ENCODE results near the gene PAQR4.

PAQR4 gene

DNA sequence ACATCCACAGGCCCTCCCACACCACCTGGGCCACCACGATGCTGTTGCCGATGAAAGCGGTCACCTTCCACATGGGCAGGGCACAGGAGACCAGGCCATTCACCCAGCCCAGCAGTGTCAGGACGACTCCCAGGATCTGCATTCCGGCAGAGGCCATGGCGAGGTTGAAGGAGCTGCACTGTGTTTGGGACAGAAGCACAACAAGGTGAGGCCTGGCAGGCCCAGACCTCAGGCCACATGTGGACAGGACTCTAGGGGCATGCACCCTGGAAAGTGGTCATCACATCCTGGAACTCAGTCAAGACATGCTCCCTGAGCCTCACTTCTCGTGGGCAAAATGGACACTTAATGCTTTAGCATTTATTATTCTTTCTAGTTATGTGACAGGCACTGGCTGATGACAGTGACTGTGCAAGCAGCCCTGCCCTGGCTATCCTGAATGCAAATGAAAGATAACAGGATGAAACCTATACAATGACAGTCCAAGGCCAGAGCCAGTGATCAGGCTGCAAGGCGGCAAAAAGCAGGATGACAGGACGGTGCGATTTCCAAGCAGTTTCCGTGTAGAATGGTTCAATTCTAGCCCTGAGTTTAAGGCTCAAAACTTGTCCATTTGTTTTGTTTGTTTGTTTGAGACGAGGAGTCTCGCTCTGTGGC, 46.8 kb downstream of the PAQR4 start:
- TF ChIP-seq, protein P1, sequence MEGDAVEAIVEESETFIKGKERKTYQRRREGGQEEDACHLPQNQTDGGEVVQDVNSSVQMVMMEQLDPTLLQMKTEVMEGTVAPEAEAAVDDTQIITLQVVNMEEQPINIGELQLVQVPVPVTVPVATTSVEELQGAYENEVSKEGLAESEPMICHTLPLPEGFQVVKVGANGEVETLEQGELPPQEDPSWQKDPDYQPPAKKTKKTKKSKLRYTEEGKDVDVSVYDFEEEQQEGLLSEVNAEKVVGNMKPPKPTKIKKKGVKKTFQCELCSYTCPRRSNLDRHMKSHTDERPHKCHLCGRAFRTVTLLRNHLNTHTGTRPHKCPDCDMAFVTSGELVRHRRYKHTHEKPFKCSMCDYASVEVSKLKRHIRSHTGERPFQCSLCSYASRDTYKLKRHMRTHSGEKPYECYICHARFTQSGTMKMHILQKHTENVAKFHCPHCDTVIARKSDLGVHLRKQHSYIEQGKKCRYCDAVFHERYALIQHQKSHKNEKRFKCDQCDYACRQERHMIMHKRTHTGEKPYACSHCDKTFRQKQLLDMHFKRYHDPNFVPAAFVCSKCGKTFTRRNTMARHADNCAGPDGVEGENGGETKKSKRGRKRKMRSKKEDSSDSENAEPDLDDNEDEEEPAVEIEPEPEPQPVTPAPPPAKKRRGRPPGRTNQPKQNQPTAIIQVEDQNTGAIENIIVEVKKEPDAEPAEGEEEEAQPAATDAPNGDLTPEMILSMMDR (IDR thresholded peaks at IDR 0.05; ENCODE audit: control insufficient read depth, insufficient read depth, low read depth, low read length, missing control alignments), result no peak
- H3K4me3 ChIP-seq (ENCODE audit: control insufficient read depth, low read depth, low read length), result no peak overlapping the region
- DNase-seq (ENCODE audit: low read depth), result no peak

DNA sequence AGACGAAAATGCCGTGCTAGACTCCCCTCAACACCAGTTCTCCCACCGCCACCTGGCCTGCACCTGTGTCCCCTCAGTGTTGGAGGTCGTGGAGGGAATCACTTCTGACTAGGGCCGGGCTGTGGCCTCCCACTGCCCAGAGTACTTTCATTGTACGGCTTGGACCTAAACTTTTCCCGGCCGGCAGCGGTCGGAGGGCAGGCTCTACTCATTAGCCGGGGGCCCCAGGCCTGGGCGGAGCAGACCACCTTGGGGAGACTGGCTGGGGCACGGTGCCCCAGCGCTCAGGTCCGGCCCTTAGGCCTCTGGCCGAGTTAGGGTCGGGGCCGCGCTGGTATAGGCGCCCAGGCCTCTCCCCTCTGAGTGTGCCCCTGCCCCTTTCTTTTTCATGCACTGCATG, 48.2 kb downstream of the PAQR4 start:
- DNase-seq (ENCODE audit: low read depth), result no peak
- TF ChIP-seq, protein P1 (IDR thresholded peaks at IDR 0.05; ENCODE audit: control insufficient read depth, insufficient read depth, low read depth, low read length, missing control alignments), result no peak
- H3K4me3 ChIP-seq (ENCODE audit: control insufficient read depth, low read depth, low read length), result no peak overlapping the region

DNA sequence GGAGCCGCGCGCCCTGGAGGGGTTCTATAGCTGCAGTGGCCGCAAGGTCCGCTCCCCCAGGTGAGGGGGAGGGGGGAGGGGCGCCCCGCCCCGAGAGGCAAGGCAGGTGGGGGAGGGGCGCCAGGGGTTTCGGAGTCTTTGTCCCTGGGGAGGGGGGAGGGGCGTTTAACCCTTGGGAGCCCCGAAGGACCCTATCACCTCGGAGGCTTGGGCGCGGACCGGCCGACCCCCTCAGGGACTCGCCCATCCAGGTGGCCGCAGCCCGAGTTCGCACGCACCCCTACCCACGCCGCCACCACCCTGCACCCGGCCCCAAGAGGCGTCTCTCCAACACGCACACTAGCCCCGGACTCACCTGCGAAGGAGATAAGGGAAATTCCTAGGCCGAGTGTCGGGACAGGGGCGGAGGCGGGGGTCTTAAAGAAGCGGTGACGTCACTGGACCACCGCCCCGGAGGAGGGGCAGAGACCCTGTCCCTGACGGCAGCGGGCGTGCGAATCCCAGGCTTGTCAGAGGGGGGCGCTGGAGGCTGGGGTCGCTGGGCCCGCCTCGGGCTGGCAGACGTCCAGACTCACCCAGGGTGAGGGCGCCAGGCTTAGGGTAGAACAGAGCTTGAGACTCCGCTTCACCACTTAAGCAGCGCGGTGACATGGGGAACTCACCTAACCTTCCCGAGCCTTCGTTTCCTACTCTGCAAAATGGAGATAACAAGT, 48.8 kb downstream of the PAQR4 start, which contains the start of gene CLDN6:
Gene CLDN6, minus strand, starts transcription at position 390 of the 713 bp plus-strand sequence. CDS start 2,162 bp downstream, outside the sequence.
- TF ChIP-seq, protein P1 (IDR thresholded peaks at IDR 0.05; ENCODE audit: control insufficient read depth, insufficient read depth, low read depth, low read length, missing control alignments), result peak; percentile 19
- DNase-seq (ENCODE audit: low read depth), result no peak
- H3K4me3 ChIP-seq (ENCODE audit: control insufficient read depth, low read depth, low read length), result no peak within 1 kb of the TSS

DNA sequence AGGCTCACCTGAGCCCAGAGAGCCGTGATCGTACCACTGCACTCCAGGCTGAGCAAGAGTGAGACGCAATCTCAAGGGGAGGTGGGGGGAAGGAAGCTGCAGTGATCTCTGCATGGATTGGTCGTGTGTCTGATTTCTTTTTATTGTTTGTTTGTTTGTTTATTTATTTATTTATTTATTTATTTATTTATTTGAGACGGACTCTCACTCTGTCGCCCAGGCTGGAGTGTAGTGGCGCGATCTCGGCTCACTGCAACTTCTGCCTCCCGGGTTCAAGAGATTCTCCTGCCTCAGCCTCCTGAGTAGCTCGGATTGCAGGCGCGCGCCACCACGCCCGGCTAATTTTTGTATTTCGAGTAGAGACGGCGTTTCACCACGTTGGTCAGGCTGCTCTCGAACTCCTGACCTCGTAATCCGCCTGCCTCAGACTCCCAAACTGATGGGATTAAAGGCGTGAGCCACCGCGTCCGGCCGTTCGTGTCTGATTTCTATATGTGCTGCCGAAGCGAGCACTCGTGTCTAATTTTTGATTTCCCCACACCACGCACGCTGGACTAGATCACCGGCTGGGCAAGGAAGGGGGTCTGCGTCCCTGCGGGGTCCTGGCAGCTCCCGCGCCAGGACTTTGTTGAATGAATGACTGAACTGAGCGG, 50.6 kb downstream of the PAQR4 start:
- TF ChIP-seq, protein P1 (IDR thresholded peaks at IDR 0.05; ENCODE audit: control insufficient read depth, insufficient read depth, low read depth, low read length, missing control alignments), result no peak
- peak overlapping the region; percentile 82 for H3K4me3 ChIP-seq (ENCODE audit: control insufficient read depth, low read depth, low read length)
- DNase-seq (ENCODE audit: low read depth), result no peak

DNA sequence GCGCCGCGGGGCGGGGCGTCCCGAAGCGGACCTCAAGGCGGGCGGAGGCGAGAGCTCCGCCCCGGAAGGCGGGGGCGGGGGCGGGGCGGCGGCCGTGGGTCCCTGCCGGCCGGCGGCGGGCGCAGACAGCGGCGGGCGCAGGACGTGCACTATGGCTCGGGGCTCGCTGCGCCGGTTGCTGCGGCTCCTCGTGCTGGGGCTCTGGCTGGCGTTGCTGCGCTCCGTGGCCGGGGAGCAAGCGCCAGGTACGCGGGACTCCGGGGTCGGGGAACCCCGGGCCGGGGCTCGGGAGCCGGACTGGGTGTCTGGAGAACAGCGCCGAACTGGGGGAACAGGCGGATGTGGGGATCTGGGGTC, 51.1 kb downstream of the PAQR4 start, which contains the start of gene TNFRSF12A:
Gene TNFRSF12A, plus strand, starts transcription at position 122 of the 357 bp plus-strand sequence. Its CDS starts 30 bp downstream, at position 152.
- TF ChIP-seq, protein P1 (IDR thresholded peaks at IDR 0.05; ENCODE audit: control insufficient read depth, insufficient read depth, low read depth, low read length, missing control alignments), result no peak
- DNase-seq (ENCODE audit: low read depth), result no peak
- peak within 1 kb of the TSS; percentile 82 for H3K4me3 ChIP-seq (ENCODE audit: control insufficient read depth, low read depth, low read length)

DNA sequence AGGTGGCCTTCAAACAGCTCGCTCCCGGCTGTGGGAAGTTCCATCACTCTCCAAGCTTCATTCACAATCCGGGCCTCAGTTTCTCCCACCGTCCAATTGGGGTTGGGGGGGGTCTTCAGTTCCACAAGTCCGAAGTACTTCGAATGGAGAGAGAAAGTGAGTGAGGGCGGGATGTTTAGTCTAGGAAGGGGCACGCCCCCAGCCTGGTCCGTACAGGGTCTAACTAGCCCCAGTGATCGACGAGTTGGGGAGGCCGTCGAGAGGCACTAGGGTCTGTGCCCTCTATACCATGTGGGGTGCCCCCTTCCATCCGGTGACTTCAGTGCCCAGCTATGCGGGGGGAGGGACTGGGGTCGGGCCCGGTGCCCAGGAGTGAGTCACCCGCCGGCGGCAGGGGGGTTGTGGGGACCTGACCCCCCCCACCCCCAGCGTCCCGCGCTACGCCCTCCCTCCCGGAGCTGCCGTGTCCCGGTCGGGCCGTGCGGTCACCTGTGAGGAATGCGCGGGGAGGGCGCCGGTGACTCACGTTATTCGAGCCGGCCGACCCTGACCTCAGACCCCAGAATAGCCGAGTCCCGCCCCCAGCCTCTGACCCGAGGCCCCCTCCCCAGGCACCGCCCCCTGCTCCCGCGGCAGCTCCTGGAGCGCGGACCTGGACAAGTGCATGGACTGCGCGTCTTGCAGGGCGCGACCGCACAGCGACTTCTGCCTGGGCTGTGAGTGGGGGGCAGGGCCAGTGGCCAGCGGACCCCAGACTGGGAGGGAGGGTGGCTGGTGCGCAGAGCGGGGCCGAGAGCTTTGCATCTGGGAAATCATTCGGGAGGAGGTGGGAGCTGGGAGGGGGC, 51.7 kb downstream of the PAQR4 start:
- DNase-seq (ENCODE audit: low read depth), result peak; percentile 68

More for the DNA sequence above, 51.7 kb downstream of the PAQR4 start:
- TF ChIP-seq, protein P1 (IDR thresholded peaks at IDR 0.05; ENCODE audit: control insufficient read depth, insufficient read depth, low read depth, low read length, missing control alignments), result no peak
- peak overlapping the region; percentile 82 for H3K4me3 ChIP-seq (ENCODE audit: control insufficient read depth, low read depth, low read length)
